Activated CD4-positive, alpha-beta T cell treated with anti-CD3 and anti-CD28 coated beads, Interleukin-2, amount 10 ng/mL, durations not matched to agents 24 days and 14 days (primary cell): ENCODE results near the gene ATG4A. TPM values are rescaled to one million over a fixed set of nuclear protein-coding genes. Genes with fewer than 3 reads are reported as not detected.

Source experiments
- DNase-seq: peaks from one replicate; pipeline ENCODE4 v3.0.0; 2022
- H3K27ac Mint-ChIP-seq: one replicate; pipeline ENCODE4 v1.8.0; 2022; ENCODE audit warnings: mild to moderate bottlenecking, mixed read lengths
- H3K27me3 Mint-ChIP-seq: one replicate; pipeline ENCODE4 v1.8.0; 2022; ENCODE audit warnings: mixed read lengths
- H3K36me3 Mint-ChIP-seq: one replicate; pipeline ENCODE4 v1.8.0; 2022; ENCODE audit warnings: low read depth, mild to moderate bottlenecking, mixed read lengths
- H3K4me1 Mint-ChIP-seq: one replicate; pipeline ENCODE4 v1.8.0; 2021; ENCODE audit warnings: mixed read lengths
- H3K4me3 Mint-ChIP-seq: one replicate; pipeline ENCODE4 v1.8.0; 2022; ENCODE audit warnings: mild to moderate bottlenecking, moderate library complexity, mixed read lengths
- H3K9me3 Mint-ChIP-seq: one replicate; pipeline ENCODE4 v1.8.0; 2021; ENCODE audit warnings: mixed read lengths
- intact Hi-C: fragments of 100-400 bp; cut with micrococcal nuclease; formaldehyde crosslinking; loops from one replicate; pipeline ENCODE4 v1.15.1; 2023
- total RNA-seq: library from RNA; stranded (reverse); gene quantifications from 2 replicates; pipeline ENCODE4 v1.2.3, GENCODE V29; 2022

ATG4A gene
- total RNA-seq, 1 donor from 2014 or later, result 7.8 TPM

- no peaks in the 10 kb centered on the region for H3K27me3 Mint-ChIP-seq
- H3K9me3 Mint-ChIP-seq, result no peaks in the 10 kb centered on the region
- no peaks in the 10 kb centered on the region for H3K36me3 Mint-ChIP-seq
- no peaks in the 10 kb centered on the region for H3K4me1 Mint-ChIP-seq
- H3K4me3 Mint-ChIP-seq, result no peak overlapping the region
- intact Hi-C loops, result no loop called here
- H3K27ac Mint-ChIP-seq, result no peak overlapping the region
- DNase-seq, result no peak
Measured at GRCh38 chrX:108165383-108166111, 74.0 kb downstream of the ATG4A start.

- DNase-seq, result no peak
- Mint-ChIP-seq H3K4me1 (no peaks in the 10 kb centered on the region), H3K9me3 (no peaks in the 10 kb centered on the region), H3K27me3 (no peaks in the 10 kb centered on the region), H3K4me3 (no peak overlapping the region), H3K36me3 (no peaks in the 10 kb centered on the region), H3K27ac (no peak overlapping the region)
- intact Hi-C loops, result no loop called here
Measured at GRCh38 chrX:108167211-108167872, 75.8 kb downstream of the ATG4A start.

- intact Hi-C loops, result no loop called here
- no peak for DNase-seq
- Mint-ChIP-seq H3K36me3 (no peaks in the 10 kb centered on the region), H3K9me3 (no peaks in the 10 kb centered on the region), H3K27ac (no peak overlapping the region), H3K4me1 (no peaks in the 10 kb centered on the region), H3K27me3 (no peaks in the 10 kb centered on the region), H3K4me3 (no peak overlapping the region)
Measured at GRCh38 chrX:108168961-108169740, 77.6 kb downstream of the ATG4A start.

GRCh38 chrX:108169768-108170167, 78.2 kb downstream of the ATG4A start:
- Mint-ChIP-seq H3K4me1 (no peaks in the 10 kb centered on the region), H3K27ac (no peak overlapping the region), H3K36me3 (no peaks in the 10 kb centered on the region), H3K9me3 (no peaks in the 10 kb centered on the region), H3K27me3 (no peaks in the 10 kb centered on the region), H3K4me3 (no peak overlapping the region)
- intact Hi-C loops, result no loop called here
- no peak for DNase-seq

GRCh38 chrX:108171671-108172070, 80.1 kb downstream of the ATG4A start:
- Mint-ChIP-seq H3K9me3 (no peaks in the 10 kb centered on the region), H3K27me3 (no peaks in the 10 kb centered on the region), H3K36me3 (no peaks in the 10 kb centered on the region), H3K4me1 (no peaks in the 10 kb centered on the region), H3K27ac (no peak overlapping the region), H3K4me3 (no peak overlapping the region)
- no peak for DNase-seq
- intact Hi-C loops, result no loop called here

- Mint-ChIP-seq H3K9me3 (no peaks in the 10 kb centered on the region), H3K4me3 (no peak overlapping the region), H3K36me3 (no peaks in the 10 kb centered on the region), H3K27me3 (no peaks in the 10 kb centered on the region), H3K4me1 (no peaks in the 10 kb centered on the region), H3K27ac (no peak overlapping the region)
- intact Hi-C loops, result no loop called here
- DNase-seq, result no peak
Measured at GRCh38 chrX:108173874-108174273, 82.3 kb downstream of the ATG4A start.

- Mint-ChIP-seq H3K36me3 (no peaks in the 10 kb centered on the region), H3K9me3 (no peaks in the 10 kb centered on the region), H3K4me3 (no peak overlapping the region), H3K27me3 (no peaks in the 10 kb centered on the region), H3K27ac (no peak overlapping the region), H3K4me1 (no peaks in the 10 kb centered on the region)
- intact Hi-C loops, result no loop called here
- no peak for DNase-seq
Measured at GRCh38 chrX:108177351-108178142, 86.0 kb downstream of the ATG4A start.

GRCh38 chrX:108178143-108178498, 86.5 kb downstream of the ATG4A start:
- intact Hi-C loops, result no loop called here
- no peak overlapping the region for H3K27ac Mint-ChIP-seq
- no peak overlapping the region for H3K4me3 Mint-ChIP-seq
- H3K9me3 Mint-ChIP-seq, result no peaks in the 10 kb centered on the region
- DNase-seq, result no peak
- H3K4me1 Mint-ChIP-seq, result no peaks in the 10 kb centered on the region
- H3K36me3 Mint-ChIP-seq, result no peaks in the 10 kb centered on the region
- no peaks in the 10 kb centered on the region for H3K27me3 Mint-ChIP-seq

- peaks cover 3% of the 10 kb centered on the region for H3K27me3 Mint-ChIP-seq
- H3K4me1 Mint-ChIP-seq, result no peaks in the 10 kb centered on the region
- intact Hi-C loops, result no loop called here
Measured at GRCh38 chrX:108186811-108187210, 95.2 kb downstream of the ATG4A start.

GRCh38 chrX:108198420-108198819, 106.8 kb downstream of the ATG4A start:
- H3K36me3 Mint-ChIP-seq, result no peaks in the 10 kb centered on the region
- no peaks in the 10 kb centered on the region for H3K4me1 Mint-ChIP-seq
- peaks cover 2% of the 10 kb centered on the region for H3K27me3 Mint-ChIP-seq
- no peaks in the 10 kb centered on the region for H3K9me3 Mint-ChIP-seq
- no peak overlapping the region for H3K4me3 Mint-ChIP-seq
- no peak for DNase-seq
- intact Hi-C loops, result no loop called here
- no peak overlapping the region for H3K27ac Mint-ChIP-seq

More at GRCh38 chrX:108186811-108187210, 95.2 kb downstream of the ATG4A start:
- Mint-ChIP-seq H3K9me3 (no peaks in the 10 kb centered on the region), H3K27ac (no peak overlapping the region), H3K36me3 (no peaks in the 10 kb centered on the region), H3K4me3 (no peak overlapping the region)
- DNase-seq, result no peak

- Mint-ChIP-seq H3K27ac (no peak overlapping the region), H3K36me3 (no peaks in the 10 kb centered on the region), H3K4me1 (no peaks in the 10 kb centered on the region), H3K27me3 (peaks cover 2% of the 10 kb centered on the region), H3K9me3 (no peaks in the 10 kb centered on the region), H3K4me3 (no peak overlapping the region)
- no peak for DNase-seq
- intact Hi-C loops, result no loop called here
Measured at GRCh38 chrX:108199041-108199440, 107.5 kb downstream of the ATG4A start.

- intact Hi-C loops, result no loop called here
- no peaks in the 10 kb centered on the region for H3K9me3 Mint-ChIP-seq
- peak; percentile 54 for DNase-seq
- H3K4me3 Mint-ChIP-seq, result no peak overlapping the region
- H3K27me3 Mint-ChIP-seq, result peaks cover 3% of the 10 kb centered on the region
- no peaks in the 10 kb centered on the region for H3K4me1 Mint-ChIP-seq
- no peaks in the 10 kb centered on the region for H3K36me3 Mint-ChIP-seq
- no peak overlapping the region for H3K27ac Mint-ChIP-seq
Measured at GRCh38 chrX:108199691-108200090, 108.1 kb downstream of the ATG4A start.

- no peak for DNase-seq
- Mint-ChIP-seq H3K27me3 (peaks cover 5% of the 10 kb centered on the region), H3K4me1 (no peaks in the 10 kb centered on the region), H3K4me3 (no peak overlapping the region), H3K9me3 (no peaks in the 10 kb centered on the region), H3K36me3 (no peaks in the 10 kb centered on the region), H3K27ac (no peak overlapping the region)
- intact Hi-C loops, result no loop called here
Measured at GRCh38 chrX:108203540-108203939, 112.0 kb downstream of the ATG4A start.
